HG03095 (cell line): Measurements from ENCODE around the gene HDHD5.

Source experiments
- ATAC-seq: cut with Tn5 transposase; IDR thresholded peaks from one replicate; pipeline ENCODE4 v1.9.1; 2021; ENCODE audit warnings: moderate library complexity; ENCODE audit not compliant: unreplicated experiment

HDHD5 gene

DNA sequence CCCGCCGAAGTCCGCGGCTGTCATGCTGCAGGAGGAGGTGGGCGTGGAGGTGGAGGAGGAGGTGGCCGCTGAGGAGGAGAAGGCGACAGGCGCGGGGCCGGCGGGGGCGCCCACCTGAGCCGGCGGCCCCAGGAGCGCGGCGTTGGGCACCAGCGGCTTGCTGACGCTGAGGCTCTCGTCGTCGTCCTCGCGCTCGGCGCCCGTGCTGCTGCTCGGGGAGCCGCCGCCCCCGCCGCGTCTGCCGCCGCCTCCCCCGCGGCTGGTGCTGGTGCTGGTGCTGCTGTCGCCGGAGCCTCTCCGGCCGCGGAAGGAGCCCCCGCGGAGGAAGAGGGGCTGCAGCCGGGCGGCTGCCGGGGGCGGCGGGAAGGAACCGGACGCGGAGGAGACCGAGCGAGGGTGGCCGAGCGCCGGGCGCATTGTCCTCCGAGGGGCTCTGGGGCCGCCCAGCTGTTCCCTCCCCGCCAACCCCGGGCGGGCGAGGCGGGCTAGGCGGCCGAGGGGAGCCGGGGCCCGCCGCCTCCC is 38.3 kb downstream of the HDHD5 start:
- no peak for ATAC-seq

DNA sequence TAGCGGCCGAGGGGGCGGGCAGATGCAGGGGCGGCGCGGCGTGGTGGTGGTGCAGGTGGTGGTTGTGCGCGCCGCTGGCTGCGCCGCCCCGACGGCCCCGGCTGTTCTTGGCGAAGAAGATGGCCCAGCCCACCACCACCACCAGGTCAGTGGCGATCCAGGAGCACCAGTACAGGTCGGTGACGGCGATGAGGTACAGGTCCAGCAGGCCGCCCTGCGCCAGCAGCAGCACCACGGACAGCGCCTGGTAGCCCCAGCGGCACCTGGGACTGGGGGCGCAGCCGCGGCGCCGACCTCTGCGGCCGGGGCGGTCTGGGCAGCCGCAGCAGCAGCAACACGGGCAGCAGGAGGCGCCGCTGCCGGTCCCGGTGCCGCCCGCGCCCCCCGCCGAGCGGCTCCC is 38.8 kb downstream of the HDHD5 start:
- no peak for ATAC-seq

DNA sequence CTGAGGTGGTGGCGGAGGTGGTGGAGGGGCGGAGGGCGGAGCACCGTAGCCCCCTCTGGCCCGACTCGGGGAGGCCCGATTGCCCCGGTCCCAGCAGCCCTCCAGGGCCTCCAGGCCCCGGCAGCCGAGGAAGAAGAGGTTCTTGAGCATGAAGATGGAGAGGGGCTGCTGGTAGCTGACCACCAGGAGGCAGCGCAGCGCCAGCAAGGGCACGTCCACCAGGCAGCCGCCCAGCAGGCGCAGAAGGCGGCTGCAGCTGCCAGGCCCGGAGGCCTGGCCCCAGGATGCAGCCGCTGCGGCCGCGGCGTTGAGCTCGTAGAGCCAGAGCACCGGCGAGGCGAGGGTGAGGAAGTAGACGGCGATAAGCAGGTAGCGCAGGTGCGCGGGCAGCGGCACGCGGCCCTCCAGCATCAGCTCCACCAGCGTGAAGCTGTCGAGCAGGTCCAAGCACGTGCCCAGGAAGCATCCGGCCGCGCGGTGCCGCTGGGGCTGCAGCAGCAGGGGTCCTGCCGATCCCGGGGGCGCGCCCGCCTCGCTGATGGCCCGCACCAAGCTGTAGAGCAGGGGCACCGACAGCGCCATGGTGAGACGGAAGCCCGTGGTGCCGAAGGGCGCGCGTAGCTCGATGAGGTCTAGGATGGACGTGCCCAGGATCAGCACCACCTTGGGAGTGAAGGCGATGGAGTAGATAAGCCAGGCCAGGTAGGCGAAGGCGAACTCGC is 39.4 kb downstream of the HDHD5 start:
- no peak for ATAC-seq

DNA sequence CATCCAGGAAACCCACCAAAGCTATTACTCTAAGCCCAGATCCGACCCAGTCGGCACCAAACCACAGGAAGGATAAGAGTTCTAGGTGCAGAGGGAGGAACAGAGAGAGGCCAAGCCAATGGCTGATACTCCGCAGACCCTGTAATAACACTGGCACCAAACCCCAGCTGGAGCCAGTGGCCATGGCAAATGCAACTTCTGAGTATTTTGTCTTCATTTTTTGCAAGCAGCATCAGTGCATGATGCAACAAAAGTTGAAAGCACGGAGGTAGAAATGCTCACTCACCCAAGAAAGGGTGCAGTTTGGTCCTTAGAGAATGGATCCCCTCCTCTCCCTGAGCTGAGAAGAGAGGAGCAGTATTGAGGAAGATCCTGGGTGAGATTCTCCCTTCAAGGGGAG is 40.7 kb downstream of the HDHD5 start:
- no peak for ATAC-seq

DNA sequence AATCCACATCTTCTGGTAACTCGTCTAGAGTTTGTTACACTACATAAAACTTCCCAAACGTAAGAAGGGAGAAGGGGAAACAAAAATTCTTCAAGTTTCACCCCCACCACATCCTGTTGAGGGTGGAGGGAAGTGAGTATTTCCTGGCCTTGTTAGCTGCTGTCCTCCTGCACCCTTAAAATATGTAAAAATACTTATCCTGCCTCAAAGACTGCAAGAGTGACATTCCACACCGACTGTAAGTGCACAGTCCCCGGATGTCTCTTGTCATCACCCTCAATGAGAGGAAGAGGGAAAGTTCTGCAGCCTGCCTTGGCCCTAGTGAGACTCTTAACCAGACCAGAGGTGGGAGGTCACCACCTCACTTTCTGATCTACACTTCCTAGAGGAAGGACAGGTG is 41.2 kb downstream of the HDHD5 start:
- no peak for ATAC-seq

DNA sequence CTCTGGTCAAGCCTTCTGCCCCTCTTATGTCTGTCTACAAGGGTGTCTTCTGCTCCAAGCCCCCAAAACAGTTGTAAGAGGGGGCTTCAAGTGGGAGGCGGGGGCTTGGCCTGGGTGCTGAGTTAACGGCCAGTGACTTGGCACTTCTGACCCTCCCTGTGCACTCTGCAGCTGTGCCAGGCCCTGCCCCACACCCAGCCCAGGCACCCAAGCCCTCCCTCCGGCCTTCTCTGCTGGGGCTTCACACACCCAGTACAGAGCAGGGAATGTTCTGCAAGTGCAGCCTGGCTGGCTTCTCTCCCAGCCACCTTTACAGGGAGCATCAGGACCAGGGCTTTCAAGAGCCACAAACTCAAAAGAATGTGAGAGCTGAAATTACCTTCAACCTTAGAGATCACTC is 41.7 kb downstream of the HDHD5 start:
- no peak for ATAC-seq

DNA sequence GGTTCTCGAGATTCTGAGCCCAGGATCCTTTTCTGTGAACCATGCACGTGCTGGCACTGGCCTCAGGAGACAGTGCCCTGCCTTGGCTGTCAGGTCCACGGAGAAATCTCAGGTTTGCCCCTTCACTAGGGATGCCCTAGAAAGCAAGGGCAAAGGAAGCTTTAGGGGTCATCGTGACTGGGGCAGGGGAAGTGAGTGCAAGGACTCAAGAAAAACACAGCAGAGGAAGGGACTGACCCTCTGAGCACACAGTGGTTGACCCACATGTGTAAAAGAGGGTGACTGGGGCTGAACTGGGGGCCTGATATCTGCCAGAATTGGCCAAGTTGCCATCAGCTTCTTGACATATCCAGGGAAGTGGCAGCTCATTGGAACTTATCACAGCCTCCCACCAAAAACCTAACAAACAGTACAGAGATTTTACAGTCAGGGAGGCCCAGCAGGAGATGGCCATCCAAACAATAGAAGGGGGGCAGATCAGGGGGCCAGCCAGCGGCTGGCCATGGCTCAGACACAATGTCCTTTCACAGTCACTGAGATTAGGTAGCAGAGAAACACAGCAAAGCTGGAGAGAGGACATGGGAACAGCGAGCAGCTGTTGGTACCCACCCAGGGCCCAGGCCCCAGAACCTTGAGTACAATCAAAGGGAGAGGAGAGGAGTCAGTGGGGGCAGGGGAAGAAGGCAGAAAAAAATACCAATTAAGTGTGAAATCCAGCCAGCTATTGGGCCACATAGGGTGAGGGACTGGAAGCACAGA is 42.3 kb downstream of the HDHD5 start:
- no peak for ATAC-seq

DNA sequence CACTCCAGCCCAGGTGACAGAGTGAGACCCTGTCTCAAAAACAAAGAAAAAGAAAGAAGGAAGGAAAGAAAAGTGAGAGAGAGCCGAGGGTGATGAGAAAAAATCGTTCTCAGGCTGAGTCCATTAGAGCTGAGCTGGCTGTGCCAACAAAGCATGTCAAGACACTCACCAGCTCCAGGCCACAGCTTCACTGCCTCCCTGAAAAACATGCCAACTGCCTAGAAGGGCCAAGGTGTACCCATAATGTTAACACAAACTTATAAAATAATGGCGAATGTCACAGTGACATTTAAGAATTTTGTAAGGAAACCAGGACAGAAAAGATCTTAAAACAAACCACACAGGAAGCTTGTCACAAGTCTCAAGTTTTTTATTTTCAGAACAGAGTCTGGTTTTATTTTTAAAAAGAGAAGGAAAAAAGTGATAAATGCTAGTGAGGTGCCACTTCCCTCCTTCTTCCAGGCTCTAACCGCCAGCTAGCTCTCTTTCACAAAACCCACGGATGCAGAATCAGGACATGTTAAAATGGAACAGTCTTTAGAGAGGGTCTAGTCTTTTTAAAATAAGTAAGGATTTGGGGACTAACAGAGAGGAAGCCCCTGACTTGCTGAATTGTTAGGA is 43.0 kb downstream of the HDHD5 start:
- no peak for ATAC-seq

DNA sequence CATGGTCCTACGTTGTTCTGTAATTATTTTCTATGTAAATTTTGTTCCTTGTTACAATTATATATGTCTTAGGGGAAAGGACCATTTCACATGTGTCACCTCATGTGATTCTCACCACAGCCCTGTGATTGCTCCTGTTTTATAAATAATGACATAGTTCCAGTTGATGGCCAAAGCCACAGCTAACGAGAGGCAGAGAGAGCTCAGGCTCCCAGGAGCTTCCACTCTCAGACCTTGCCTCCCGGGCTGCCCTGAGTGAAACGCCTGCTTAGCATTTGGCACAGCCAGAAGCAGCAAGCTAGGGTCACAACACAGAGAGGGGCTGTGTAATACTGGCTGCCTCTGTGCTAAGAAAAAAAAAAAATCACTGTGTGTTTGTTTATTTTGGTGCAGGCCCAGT is 43.8 kb downstream of the HDHD5 start:
- ATAC-seq = no peak

DNA sequence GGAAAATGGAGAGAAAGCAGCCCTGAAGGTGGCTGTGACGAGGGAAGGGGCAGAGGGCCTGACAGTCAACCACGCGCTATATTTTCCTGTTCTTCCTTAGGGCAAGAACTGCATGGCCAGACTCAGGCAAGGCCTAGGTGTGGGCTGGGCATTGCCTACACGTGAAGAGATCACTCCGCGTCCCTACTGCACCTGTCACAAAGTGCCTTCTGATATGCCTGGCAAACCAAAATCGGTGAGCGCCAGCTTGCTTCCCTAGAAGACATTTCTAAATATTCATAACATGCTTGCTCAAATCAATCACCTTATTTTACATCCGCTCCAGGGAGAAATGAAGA is 44.2 kb downstream of the HDHD5 start:
- no peak for ATAC-seq

DNA sequence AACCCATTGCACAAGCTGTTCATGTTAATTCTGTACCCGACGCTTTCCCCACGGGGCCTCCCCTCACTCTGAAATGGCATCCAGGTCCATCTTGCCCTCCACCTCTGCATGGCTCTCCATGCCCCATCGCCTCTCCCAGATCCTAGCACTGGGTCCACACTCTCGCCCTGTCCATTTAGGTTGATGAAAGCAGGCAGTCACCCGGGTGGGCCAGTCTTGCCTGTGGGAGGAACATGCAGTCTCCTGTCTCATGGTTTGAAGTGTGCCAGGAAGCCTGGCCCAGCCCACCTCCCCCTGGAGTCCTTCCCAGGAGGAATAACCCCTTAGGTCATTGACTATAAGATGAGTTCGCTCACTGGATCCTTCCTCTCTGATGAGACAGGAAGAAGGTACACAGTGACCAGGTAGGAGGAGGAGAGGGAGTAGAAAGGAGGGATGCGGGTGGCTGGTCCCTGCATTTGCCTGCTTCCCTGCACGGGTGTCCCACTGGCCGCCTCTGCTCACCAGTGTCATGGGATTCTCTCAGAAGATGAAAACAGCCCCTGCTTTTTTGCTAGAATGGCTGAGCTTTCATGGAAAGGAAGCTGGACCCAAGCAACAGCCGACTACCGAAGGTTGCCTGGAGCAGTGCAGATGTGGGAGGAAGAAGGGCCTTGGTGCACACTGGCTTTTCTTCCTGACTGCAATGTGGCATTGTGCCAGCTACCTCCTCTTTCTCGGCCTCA is 44.7 kb downstream of the HDHD5 start:
- no peak for ATAC-seq

DNA sequence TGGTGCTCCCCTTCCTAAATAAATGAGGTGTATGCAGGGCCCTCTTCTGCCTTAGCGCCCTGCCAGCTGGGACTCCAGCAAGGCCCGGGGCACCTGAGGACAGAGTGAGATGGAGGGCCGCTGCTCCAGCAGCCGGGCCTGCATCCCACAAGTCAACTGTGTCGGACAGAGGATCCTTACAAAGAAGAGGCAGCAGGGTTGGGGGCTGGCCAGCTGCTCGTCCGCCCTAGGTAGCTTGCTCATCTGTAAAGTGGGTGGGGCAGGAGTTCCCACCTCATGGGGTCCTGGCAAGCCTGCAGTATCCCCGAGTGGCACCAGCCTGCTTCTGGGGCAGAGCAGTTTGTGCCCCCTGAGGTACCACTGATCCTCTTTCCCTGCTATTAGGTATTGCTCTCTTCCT is 45.5 kb downstream of the HDHD5 start:
- no peak for ATAC-seq

DNA sequence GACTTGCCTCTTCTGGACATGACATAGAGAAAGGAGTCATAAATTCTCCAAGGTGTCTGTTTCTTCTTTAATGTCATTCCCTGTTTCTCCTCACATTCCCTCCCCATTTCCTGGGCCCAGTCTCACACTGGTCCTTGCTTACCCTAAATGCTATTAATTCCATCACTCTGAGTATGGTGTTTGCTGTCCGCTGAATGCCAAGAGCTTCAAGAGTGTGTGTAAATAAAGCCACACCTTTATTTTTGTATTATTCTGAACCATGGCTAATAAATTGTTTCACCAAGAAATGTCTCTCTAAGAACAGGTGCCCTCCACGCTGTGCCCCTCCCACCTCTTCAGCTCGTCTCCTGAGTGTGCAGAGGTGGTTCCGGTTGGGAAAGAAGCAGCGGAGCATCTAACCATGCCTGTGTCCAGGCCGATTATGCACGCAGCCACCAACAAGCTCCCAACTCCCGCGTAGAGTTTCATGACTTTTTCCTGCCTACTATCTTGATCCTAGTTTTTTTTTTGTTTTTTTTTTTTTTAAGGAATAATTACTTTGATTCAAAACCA is 46.5 kb downstream of the HDHD5 start:
- ATAC-seq = no peak

DNA sequence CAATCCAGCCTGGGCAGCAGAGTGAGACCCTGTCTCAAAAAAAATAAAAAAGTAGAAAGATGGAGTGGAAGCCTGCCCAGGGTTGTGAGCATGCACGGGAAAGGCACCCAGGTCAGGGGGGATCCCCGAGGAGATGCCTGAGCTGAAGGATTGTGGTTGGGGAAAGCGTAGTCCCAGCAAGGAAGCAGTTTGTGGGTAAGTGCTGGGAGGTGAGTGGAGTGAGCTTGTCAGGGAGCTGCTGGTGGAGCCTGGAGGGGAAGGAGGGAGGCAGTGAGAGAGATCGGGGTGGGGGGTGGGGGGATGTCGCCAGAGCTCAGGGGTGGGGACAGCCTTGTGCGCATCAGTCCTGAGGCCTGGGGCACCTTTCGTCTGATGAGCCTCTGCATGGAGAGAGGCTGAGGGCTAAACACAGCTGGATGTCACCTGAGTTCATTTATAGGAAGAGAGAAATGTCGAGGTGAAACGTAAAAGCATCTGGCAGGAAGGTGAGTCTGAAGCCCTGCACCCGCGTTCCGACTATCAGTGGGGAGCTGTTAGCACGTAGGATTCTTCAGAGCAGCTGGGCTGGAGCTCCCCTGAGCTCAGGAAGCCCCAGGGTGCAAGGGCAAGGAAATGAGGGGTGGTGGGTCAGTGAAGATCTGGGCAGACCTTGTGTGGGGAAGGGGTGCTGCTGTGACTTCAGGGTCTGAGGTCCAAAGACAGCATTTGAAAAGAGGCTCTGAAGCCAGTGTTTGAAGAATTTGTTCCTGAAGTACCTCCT is 48.1 kb downstream of the HDHD5 start:
- ATAC-seq = no peak

DNA sequence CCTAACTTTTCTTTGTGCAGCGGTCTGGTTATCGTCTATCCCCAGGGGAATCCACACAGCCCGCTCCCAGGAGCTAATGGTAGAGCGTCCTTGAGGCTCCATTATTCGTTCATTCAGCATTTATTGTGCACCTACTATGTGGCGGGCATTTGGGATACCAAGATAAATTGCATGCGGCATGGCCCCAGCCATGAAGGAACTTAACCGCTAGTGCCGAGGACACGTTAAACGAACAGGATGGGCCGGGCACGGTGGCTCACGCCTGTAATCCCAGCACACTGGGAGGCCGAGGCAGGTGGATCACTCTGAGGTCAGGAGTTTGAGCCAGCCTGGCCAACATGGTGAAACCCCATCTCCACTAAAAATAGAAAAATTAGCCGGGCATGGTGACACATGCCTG is 49.1 kb downstream of the HDHD5 start:
- ATAC-seq = no peak

DNA sequence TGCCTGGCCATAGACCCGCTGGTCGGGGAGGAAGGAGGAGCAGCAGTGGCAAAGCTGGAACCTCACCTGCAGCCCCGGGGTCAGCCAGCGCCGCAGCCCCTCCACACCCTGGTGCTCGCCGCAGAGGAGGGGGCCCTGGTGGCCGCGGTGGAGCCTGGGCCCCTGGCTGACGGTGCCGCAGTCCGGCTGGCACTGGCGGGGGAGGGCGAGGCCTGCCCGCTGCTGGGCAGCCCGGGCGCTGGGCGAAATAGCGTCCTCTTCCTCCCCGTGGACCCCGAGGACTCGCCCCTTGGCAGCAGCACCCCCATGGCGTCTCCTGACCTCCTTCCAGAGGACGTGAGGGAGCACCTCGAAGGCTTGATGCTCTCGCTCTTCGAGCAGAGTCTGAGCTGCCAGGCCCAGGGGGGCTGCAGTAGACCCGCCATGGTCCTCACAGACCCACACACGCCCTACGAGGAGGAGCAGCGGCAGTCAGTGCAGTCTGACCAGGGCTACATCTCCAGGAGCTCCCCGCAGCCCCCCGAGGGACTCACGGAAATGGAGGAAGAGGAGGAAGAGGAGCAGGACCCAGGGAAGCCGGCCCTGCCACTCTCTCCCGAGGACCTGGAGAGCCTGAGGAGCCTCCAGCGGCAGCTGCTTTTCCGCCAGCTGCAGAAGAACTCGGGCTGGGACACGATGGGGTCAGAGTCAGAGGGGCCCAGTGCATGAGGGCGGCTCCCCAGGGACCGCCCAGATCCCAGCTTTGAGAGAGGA is 49.8 kb downstream of the HDHD5 start:
- no peak for ATAC-seq

DNA sequence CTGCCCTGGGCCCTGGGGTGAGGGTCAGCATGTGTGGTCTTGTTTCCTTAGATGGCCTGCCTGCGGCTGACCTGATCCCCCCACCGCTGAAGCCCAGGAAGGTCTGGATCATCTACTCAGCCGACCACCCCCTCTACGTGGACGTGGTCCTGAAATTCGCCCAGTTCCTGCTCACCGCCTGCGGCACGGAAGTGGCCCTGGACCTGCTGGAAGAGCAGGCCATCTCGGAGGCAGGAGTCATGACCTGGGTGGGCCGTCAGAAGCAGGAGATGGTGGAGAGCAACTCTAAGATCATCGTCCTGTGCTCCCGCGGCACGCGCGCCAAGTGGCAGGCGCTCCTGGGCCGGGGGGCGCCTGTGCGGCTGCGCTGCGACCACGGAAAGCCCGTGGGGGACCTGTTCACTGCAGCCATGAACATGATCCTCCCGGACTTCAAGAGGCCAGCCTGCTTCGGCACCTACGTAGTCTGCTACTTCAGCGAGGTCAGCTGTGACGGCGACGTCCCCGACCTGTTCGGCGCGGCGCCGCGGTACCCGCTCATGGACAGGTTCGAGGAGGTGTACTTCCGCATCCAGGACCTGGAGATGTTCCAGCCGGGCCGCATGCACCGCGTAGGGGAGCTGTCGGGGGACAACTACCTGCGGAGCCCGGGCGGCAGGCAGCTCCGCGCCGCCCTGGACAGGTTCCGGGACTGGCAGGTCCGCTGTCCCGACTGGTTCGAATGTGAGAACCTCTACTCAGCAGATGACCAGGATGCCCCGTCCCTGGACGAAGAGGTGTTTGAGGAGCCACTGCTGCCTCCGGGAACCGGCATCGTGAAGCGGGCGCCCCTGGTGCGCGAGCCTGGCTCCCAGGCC is 50.6 kb downstream of the HDHD5 start:
- no peak for ATAC-seq

DNA sequence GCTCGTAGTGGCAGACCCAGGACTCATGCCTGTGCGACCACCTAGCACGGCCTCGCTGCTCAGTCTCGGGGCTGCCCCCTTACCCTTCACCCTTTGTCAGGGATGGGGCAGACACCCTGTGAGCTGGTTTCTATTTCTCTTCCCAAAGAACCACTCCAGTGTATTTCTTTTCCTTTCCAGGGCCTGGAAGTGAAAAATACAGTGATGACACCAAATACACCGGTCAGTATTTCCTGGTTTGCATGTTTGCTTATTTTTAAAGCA is 51.6 kb downstream of the HDHD5 start:
- ATAC-seq = no peak
